ENCODE measurements around the gene GABRR2. TPM values are rescaled to one million over a fixed set of nuclear protein-coding genes. Genes with fewer than 3 reads are reported as not detected.

GABRR2 gene
- polyA plus RNA-seq, 12 donors: 0.37 to 4.1 (median 1.4) TPM; not detected in 2

- DNase-seq: no peak
Measured at GRCh38 chr6:89291256-89291819, 23.8 kb downstream of the GABRR2 start.

GRCh38 chr6:89290401-89291155 lies 24.5 kb downstream of the GABRR2 start:
- no peak for DNase-seq

- DNase-seq: no peak
Measured at GRCh38 chr6:89289710-89290109, 25.4 kb downstream of the GABRR2 start.

GRCh38 chr6:89287351-89288028 lies 27.6 kb downstream of the GABRR2 start:
- DNase-seq: no peak

GRCh38 chr6:89286516-89286915 lies 28.6 kb downstream of the GABRR2 start:
- DNase-seq: no peak

GRCh38 chr6:89284963-89285735 lies 29.9 kb downstream of the GABRR2 start:
- no peak for DNase-seq

- no peak for DNase-seq
Measured at GRCh38 chr6:89284081-89284480, 31.0 kb downstream of the GABRR2 start.

- DNase-seq: no peak
Measured at GRCh38 chr6:89282749-89283148, 32.4 kb downstream of the GABRR2 start.

GRCh38 chr6:89281779-89282246 lies 33.3 kb downstream of the GABRR2 start:
- DNase-seq: no peak

- DNase-seq: no peak
Measured at GRCh38 chr6:89278956-89279355, 36.1 kb downstream of the GABRR2 start.

GRCh38 chr6:89275900-89276299 lies 39.2 kb downstream of the GABRR2 start:
- no peak for DNase-seq

GRCh38 chr6:89273816-89274215 lies 41.3 kb downstream of the GABRR2 start:
- DNase-seq: no peak

- DNase-seq: no peak
Measured at GRCh38 chr6:89272596-89272995, 42.5 kb downstream of the GABRR2 start.

GRCh38 chr6:89270951-89271721 lies 44.0 kb downstream of the GABRR2 start:
- no peak for DNase-seq

GRCh38 chr6:89269981-89270380 lies 45.1 kb downstream of the GABRR2 start:
- no peak for DNase-seq

- no peak for DNase-seq
Measured at GRCh38 chr6:89269252-89269651, 45.8 kb downstream of the GABRR2 start.

GRCh38 chr6:89268776-89269175 lies 46.3 kb downstream of the GABRR2 start:
- DNase-seq: no peak

- DNase-seq: no peak
Measured at GRCh38 chr6:89267918-89268317, 47.2 kb downstream of the GABRR2 start.

- DNase-seq: no peak
Measured at GRCh38 chr6:89264296-89264695, 50.8 kb downstream of the GABRR2 start.

GRCh38 chr6:89260832-89261231 lies 54.3 kb downstream of the GABRR2 start:
- no peak for DNase-seq

- DNase-seq: no peak
Measured at GRCh38 chr6:89260310-89260709, 54.8 kb downstream of the GABRR2 start.

All from muscle of arm (tissue), 12 donors.